NCI-H2196 (cell line): ENCODE measurements around the gene MANBA.
"Not testable (repeated sequence)": the region's sequence is repeated elsewhere in the genome, so short reads cannot be mapped to it uniquely, and the experiment has no call there.

Source experiments
- DNase-seq: peaks from one replicate; lab custom pipeline; 2025; ENCODE audit not compliant: unreplicated experiment; lab: John Stamatoyannopoulos, UW

The MANBA gene

GRCh38 chr4:102625232-102625930 lies 135.4 kb downstream of the MANBA start:
- DNase-seq = no peak

- no peak for DNase-seq
Measured at GRCh38 chr4:102624505-102624904, 136.3 kb downstream of the MANBA start.

DNA sequence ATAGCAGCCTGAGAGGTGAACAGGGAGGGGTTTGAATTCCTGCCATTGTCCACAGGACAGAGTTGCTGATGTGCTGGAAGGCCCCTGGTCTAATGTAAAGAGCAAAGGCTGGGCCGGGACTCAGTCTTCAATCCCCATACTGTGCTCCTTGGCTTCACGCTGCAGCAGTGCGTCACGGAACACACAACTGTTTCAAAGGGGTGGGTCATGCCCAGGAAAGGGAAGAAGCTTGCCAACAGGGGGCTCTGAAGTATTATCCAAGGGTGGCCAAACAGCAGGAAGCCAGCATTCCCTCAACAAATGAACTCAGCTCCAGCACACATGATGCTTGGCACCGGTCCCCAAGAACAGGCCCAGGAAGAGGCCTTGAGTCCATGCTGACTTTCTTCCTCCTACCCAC lies 137.1 kb downstream of the MANBA start:
- DNase-seq = no peak

DNA sequence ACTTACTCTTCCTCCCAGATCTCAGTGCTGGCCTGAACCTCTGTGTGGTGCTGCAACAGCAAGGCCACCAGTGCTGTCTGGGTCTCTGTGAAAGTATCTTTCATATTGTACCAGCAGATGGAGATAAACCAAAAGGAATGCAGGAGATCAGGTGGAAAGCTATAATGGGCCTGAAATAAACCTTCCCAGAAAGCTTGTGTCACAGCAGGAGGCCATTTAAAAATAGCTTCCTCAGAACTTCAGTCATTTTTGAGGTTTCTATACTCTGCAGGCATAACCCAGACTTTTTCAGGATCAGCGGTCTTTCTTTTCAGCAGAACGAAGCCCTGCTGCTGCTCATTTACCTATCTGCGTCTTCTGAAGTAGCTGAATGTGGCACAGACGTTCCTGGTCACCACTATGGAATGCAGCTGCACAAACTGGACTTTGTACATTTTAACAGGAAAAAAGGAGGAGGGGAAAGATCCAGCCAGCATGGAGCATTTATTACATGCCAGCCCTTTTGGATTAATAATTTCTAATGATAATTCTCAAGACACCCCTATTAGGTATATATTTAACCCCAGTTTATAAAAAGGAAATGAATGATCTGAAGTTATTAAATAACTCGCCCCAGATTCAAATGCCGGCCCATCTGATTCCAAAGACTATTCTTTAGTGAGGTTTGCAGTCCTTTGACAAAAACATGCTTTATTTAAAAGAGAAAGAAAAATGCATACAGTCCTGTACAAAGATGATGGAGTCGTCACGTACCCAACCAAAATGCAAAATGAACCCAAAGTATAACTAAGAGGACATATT lies 139.9 kb downstream of the MANBA start:
- peak; percentile 27 for DNase-seq

DNA sequence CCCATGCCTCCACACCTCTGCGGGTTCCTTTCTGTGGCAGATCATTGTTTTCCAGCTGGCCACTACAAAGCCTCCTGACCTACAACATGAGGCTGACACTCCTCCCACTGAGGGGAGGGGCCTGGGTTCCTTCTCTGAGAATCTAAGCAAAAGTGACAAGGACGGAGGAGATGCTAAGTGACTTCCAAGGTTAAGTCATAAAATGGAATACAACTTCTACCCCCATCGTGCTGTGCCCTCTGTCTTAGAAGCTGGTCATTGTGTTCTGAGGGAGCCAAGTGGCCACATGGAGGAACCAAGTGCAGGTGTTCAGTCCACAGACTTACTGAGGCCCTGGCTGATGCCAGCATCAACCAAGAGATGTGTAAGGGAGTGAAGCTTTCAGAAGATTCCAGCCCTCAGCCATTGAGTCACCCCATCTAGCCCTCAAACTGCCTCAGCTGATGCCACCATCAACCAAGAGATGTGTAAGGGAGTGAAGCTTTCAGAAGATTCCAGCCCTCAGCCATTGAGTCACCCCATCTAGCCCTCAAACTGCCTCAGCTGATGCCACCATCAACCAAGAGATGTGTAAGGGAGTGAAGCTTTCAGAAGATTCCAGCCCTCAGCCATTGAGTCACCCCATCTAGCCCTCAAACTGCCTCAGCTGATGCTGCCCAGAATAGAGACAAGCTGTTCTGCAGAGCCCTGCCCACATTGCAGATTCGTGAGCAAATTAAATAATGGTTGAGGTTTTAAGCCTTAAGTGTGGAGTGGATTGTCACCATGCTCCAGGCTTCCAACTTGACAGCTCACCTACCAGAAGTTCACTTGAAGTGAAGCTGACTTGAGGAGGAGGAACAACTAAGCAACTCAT lies 140.8 kb downstream of the MANBA start:
- not testable (repeated sequence) for DNase-seq

DNA sequence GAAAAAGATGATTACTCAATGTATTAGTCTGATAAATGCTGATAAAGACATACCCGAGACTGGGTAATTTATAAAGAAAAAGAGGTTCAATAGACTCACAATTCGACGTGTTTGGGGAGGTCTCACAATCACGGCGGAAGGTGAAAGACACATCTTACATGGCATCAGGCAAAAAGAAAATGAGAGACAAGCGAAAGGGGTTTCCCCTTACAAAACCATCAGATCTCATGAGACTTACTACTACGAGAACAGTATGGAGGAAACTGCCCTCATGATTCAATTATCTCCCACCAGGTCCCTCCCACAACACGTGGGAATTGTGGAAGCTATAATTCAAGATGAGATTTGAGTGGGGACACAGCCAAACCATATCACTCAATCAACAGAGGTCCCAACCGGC lies 141.7 kb downstream of the MANBA start:
- DNase-seq = not testable (repeated sequence)

DNA sequence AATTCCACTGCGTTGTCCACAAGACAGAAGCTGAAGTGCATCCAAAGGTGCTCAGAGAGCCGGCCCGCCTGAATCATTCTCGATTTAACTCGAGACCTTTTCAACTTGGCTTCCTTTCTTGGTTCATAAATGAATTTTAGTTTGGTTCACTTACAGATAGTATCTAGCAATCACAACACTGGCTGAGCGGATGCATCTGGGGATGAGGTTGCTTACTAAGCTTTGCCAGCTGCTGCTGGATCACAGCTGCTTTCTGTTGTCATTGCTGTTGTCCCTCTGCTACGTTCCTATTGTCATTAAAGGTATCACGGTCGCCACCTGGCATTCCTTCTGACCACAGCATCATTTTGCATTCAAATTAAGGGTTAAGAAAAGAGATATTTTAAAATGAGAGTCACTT lies 144.1 kb downstream of the MANBA start:
- no peak for DNase-seq

DNA sequence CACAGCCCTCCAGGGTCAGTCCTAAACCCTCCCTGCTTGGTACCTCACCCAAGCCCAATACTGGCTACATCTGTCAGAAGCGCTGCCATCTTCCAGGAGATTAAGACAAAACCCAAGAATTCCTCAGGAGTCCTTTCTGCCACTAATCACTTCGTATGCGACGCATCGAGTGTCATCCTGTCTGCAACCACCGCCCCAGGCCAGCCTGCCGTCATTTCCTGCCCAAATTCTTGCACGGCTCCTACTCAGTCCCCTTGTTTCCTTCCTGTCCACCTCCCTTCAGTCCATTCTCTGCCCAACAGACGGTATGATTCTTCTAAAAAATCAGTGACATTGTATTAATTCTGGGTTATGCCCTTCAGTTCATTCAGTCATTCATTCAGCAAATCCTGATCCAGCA lies 146.0 kb downstream of the MANBA start:
- DNase-seq = no peak

- no peak for DNase-seq
Measured at GRCh38 chr4:102612824-102613366, 147.9 kb downstream of the MANBA start.

DNA sequence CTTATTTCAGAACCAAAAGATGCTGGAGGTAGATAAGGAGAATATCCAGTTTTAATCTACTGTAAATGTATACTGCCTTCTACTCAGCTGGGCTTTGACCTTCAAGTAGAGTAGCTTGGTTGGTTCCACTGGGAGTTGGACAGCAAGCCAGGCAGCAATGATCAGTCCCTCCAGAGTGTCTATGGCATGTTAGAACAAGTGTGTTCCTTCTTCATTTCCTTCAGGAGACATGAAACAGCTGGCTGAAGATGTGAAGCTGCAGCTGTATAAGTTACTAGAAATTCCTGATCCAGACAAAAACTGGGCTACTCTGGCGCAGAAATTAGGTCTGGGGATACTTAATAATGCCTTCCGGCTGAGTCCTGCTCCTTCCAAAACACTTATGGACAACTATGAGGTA lies 148.6 kb downstream of the MANBA start:
- no peak for DNase-seq

GRCh38 chr4:102610476-102610875 lies 150.3 kb downstream of the MANBA start:
- DNase-seq = no peak

- DNase-seq = no peak
Measured at GRCh38 chr4:102610007-102610406, 150.8 kb downstream of the MANBA start.

- no peak for DNase-seq
Measured at GRCh38 chr4:102608190-102608589, 152.6 kb downstream of the MANBA start.

- no peak for DNase-seq
Measured at GRCh38 chr4:102606846-102607450, 153.8 kb downstream of the MANBA start.

- DNase-seq = no peak
Measured at GRCh38 chr4:102606261-102606660, 154.5 kb downstream of the MANBA start.

- no peak for DNase-seq
Measured at GRCh38 chr4:102604222-102604940, 156.4 kb downstream of the MANBA start.

DNA sequence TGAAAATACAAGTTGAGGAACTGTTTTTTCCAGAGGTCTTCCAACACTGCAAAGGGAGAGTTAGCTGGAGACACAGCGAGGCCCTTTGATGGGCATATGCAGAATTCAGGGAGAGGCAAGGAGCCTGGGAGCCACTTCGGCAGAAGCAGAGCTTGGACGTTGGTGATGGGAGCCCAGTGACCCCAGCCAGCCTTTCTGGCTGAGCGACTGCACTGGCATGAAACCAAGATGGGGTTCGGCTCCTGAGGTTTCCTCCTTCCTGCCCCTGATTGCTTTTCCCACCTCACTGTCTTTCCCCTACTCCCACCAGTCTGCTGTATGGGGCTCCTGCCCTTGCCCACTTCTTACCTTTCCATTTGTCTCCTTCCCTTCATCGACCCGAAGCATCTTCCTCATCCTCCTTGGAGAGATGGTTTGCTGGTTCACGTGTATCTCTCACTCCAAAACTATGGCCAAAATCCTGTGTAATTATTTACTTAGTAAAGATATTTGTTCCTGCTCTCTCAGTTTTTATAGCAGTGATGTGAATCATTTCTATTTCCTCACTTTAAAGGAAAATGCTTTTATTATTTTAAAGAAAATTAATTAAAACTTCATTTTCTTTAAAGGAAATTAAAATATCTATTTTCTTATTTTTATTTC lies 159.1 kb downstream of the MANBA start:
- DNase-seq = no peak

DNA sequence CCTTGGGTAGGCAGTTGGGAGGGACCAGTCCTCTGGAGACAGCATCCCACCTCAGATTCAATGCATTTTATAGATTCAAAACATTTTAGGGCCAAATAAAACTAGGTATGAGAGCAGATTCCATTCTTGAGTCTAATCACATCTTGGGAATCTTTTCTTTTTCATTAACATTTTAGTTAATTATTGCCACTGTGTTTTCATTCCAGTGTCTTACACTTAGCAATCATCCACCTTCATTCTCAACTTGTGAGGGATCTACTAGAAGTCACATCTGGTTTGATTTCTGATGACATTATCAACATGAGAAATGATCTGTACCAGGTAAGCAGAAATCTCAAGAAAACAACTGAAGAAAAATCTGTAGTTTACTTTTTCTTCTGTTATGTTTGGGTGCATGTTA lies 160.1 kb downstream of the MANBA start:
- DNase-seq = no peak

GRCh38 chr4:102599886-102600285 lies 160.9 kb downstream of the MANBA start:
- no peak for DNase-seq

DNA sequence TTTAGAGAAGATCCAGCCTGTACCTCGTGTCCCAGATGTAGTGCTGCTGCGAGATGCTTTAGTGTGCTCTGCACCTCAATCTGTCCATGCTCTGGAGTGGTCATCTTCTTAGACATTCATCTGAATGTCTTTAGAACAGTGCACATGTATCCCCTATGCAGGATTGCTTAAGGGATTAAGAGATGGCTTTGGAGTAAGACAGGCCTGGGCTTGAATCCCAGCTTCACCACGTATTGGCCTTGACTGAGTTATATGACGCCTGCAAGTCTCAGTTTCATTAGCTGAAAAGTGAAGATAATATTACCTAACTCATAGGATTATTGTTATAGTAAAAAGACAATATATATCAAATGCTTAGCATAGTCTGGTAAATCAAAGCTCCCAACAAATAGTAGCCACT lies 161.3 kb downstream of the MANBA start:
- DNase-seq = no peak
